SK-N-SH treated with all-trans-retinoic acid at 6 μM for 48 hours (cell line): ENCODE measurements around the gene RPS6KA2.

Experiments used
- ATAC-seq: fragments of 200-7000 bp; cut with Tn5 transposase; 3 replicates; pipeline ENCODE4 v1.9.1; 2020; ENCODE audit warnings: mild to moderate bottlenecking, moderate library complexity
- ARNTL ChIP-seq: fragments of 450-650 bp; formaldehyde crosslinking; IDR thresholded peaks from 2 replicates; pipeline ENCODE4 v1.5.0; 2020; ENCODE audit warnings: low read depth, mild to moderate bottlenecking, moderate library complexity, borderline replicate concordance
- CSDC2 ChIP-seq: fragments of 250-450 bp; sonication (Bioruptor Pico); IDR thresholded peaks from 2 replicates; pipeline ENCODE4 v1.5.0; 2020; ENCODE audit warnings: mild to moderate bottlenecking, moderate library complexity
- ESRRG ChIP-seq: fragments of 250-450 bp; sonication (Bioruptor Pico); IDR thresholded peaks from 2 replicates; pipeline ENCODE4 v1.6.1; 2021; ENCODE audit warnings: mild to moderate bottlenecking
- GLIS3 ChIP-seq: fragments of 250-450 bp; sonication (Bioruptor Pico); IDR thresholded peaks from 2 replicates; pipeline ENCODE4 v1.5.0; 2020; ENCODE audit warnings: mild to moderate bottlenecking, moderate library complexity
- ISL1 ChIP-seq: fragments of 250-450 bp; sonication (Bioruptor Pico); IDR thresholded peaks from 2 replicates; pipeline ENCODE4 v2.1.2; 2022; ENCODE audit warnings: mild to moderate bottlenecking, moderate library complexity
- PATZ1 ChIP-seq: fragments of 250-450 bp; sonication (Bioruptor Pico); IDR thresholded peaks from 2 replicates; pipeline ENCODE4 v1.8.0; 2020; ENCODE audit warnings: mild to moderate bottlenecking, moderate library complexity, borderline replicate concordance
- PPARA ChIP-seq: fragments of 250-450 bp; sonication (Bioruptor Pico); IDR thresholded peaks from 2 replicates; pipeline ENCODE4 v1.5.0; 2020; ENCODE audit warnings: mild to moderate bottlenecking, borderline replicate concordance
- RARB ChIP-seq: fragments of 250-450 bp; sonication (Bioruptor Pico); IDR thresholded peaks from 2 replicates; pipeline ENCODE4 v1.8.0; 2021; ENCODE audit warnings: mild to moderate bottlenecking, moderate library complexity
- SNAI2 ChIP-seq: fragments of 250-450 bp; sonication (Bioruptor Pico); IDR thresholded peaks from 2 replicates; pipeline ENCODE4 v1.5.0; 2020; ENCODE audit warnings: mild to moderate bottlenecking, moderate library complexity
- TCF4 ChIP-seq: fragments of 250-450 bp; sonication (Bioruptor Pico); IDR thresholded peaks from 2 replicates; pipeline ENCODE4 v1.8.0; 2021; ENCODE audit warnings: mild to moderate bottlenecking, moderate library complexity, borderline replicate concordance
- TSHZ2 ChIP-seq: fragments of 250-450 bp; sonication (Bioruptor Pico); IDR thresholded peaks from 2 replicates; pipeline ENCODE4 v1.5.0; 2020; ENCODE audit warnings: mild to moderate bottlenecking, moderate library complexity
- ZC3H10 ChIP-seq: fragments of 250-450 bp; sonication (Bioruptor Pico); IDR thresholded peaks from 2 replicates; pipeline ENCODE4 v1.5.1; 2021; ENCODE audit warnings: mild to moderate bottlenecking, moderate library complexity
- ZFP3 ChIP-seq: fragments of 250-450 bp; sonication (Bioruptor Pico); IDR thresholded peaks from 2 replicates; pipeline ENCODE4 v1.5.0; 2020; ENCODE audit warnings: mild to moderate bottlenecking, moderate library complexity
- ZFP30 ChIP-seq: fragments of 450-650 bp; formaldehyde crosslinking; IDR thresholded peaks from 2 replicates; pipeline ENCODE4 v1.5.0; 2022; ENCODE audit warnings: mild to moderate bottlenecking, moderate library complexity
- ZNF565 ChIP-seq: fragments of 450-650 bp; formaldehyde crosslinking; conservative IDR thresholded peaks from 2 replicates; pipeline ENCODE4 v1.5.0; 2020; ENCODE audit warnings: low read depth, mild to moderate bottlenecking, moderate library complexity
- ZNF70 ChIP-seq: fragments of 450-650 bp; formaldehyde crosslinking; IDR thresholded peaks from 2 replicates; pipeline ENCODE4 v1.5.0; 2020; ENCODE audit warnings: mild to moderate bottlenecking, moderate library complexity
- ZNF8 ChIP-seq: fragments of 450-650 bp; formaldehyde crosslinking; IDR thresholded peaks from 2 replicates; pipeline ENCODE4 v1.5.0; 2020; ENCODE audit warnings: mild to moderate bottlenecking, moderate library complexity
- TF ChIP-seq, protein P1 (sequence below): fragments of 250-450 bp; sonication (Bioruptor Pico); IDR thresholded peaks from 2 replicates; pipeline ENCODE4 v1.5.1; 2020; ENCODE audit warnings: low read depth, mild to moderate bottlenecking, moderate library complexity
- TF ChIP-seq, protein P2 (sequence below): fragments of 250-450 bp; sonication (Bioruptor Pico); IDR thresholded peaks from 2 replicates; pipeline ENCODE4 v1.8.0; 2021; ENCODE audit warnings: low read depth, mild to moderate bottlenecking, moderate library complexity, borderline replicate concordance

Gene RPS6KA2

GRCh38 chr6:166642646-166643045, 15.6 kb upstream of the RPS6KA2 start:
- no peak for TF ChIP-seq TCF4
- no peak for TF ChIP-seq GLIS3
- TF ChIP-seq ZFP30 = no peak
- TF ChIP-seq ESRRG (CRISPR knock-in tag) = no peak
- TF ChIP-seq, all 23 proteins: peak for 0
- ATAC-seq = no peak

- no peak for ATAC-seq
Observed at GRCh38 chr6:166640342-166641043, 13.4 kb upstream of the RPS6KA2 start.

DNA sequence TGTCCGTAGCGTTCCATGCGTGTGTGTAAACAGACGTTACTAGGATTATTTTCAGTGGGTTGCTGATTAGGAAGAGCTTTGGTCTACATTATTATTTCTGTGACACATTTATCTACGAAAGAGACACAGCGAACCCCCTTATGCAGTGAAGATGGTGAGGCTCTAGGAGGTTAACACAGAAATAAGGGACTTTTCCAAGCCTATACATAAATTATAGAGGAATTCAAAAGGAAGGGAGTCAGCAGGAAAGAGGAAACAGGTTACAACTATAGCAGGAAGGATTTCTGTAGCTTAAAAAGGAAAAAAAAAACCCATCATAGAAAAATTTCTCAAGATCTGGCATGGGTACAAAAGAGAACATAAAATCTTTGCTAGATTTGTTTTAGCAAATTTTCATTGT, 12.9 kb upstream of the RPS6KA2 start:
- ATAC-seq = no peak
- no peak for TF ChIP-seq ZFP3 (CRISPR knock-in tag)
- no peak for TF ChIP-seq PPARA (CRISPR knock-in tag)
- TF ChIP-seq TSHZ2 (CRISPR knock-in tag) = no peak
- no peak for TF ChIP-seq ARNTL (CRISPR knock-in tag)
- TF ChIP-seq ZC3H10 (CRISPR knock-in tag) = no peak
- no peak for TF ChIP-seq ZFP30
- TF ChIP-seq ZNF70 = no peak
- TF ChIP-seq CSDC2 = no peak
- no peak for TF ChIP-seq RARB
- TF ChIP-seq, protein P1, sequence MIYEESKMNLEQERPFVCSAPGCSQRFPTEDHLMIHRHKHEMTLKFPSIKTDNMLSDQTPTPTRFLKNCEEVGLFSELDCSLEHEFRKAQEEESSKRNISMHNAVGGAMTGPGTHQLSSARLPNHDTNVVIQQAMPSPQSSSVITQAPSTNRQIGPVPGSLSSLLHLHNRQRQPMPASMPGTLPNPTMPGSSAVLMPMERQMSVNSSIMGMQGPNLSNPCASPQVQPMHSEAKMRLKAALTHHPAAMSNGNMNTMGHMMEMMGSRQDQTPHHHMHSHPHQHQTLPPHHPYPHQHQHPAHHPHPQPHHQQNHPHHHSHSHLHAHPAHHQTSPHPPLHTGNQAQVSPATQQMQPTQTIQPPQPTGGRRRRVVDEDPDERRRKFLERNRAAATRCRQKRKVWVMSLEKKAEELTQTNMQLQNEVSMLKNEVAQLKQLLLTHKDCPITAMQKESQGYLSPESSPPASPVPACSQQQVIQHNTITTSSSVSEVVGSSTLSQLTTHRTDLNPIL (CRISPR knock-in tag) = no peak
- TF ChIP-seq ZNF8 (CRISPR knock-in tag) = no peak
- TF ChIP-seq ISL1 = no peak
- no peak for TF ChIP-seq ESRRG (CRISPR knock-in tag)
- TF ChIP-seq, protein P2, sequence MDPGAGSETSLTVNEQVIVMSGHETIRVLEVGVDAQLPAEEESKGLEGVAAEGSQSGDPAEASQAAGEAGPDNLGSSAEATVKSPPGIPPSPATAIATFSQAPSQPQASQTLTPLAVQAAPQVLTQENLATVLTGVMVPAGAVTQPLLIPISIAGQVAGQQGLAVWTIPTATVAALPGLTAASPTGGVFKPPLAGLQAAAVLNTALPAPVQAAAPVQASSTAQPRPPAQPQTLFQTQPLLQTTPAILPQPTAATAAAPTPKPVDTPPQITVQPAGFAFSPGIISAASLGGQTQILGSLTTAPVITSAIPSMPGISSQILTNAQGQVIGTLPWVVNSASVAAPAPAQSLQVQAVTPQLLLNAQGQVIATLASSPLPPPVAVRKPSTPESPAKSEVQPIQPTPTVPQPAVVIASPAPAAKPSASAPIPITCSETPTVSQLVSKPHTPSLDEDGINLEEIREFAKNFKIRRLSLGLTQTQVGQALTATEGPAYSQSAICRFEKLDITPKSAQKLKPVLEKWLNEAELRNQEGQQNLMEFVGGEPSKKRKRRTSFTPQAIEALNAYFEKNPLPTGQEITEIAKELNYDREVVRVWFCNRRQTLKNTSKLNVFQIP (CRISPR knock-in tag) = no peak
- TF ChIP-seq, all 23 proteins: peak for 0

More at GRCh38 chr6:166640342-166641043, 13.4 kb upstream of the RPS6KA2 start:
- TF ChIP-seq, protein P1 (CRISPR knock-in tag) = no peak
- TF ChIP-seq GLIS3 (no peak), ZFP3 (CRISPR knock-in tag) (no peak), PATZ1 (CRISPR knock-in tag) (no peak), ZC3H10 (CRISPR knock-in tag) (no peak), SNAI2 (CRISPR knock-in tag) (no peak), ISL1 (no peak), ZNF565 (CRISPR knock-in tag) (no peak), TSHZ2 (CRISPR knock-in tag) (no peak), ZFP30 (no peak)
- TF ChIP-seq, all 23 proteins: peak for 0
